ENCODE results near the gene PBXIP1.
"Not testable (repeated sequence)": the region's sequence is repeated elsewhere in the genome, so short reads cannot be mapped to it uniquely, and the experiment has no call there.

PBXIP1 gene

DNA sequence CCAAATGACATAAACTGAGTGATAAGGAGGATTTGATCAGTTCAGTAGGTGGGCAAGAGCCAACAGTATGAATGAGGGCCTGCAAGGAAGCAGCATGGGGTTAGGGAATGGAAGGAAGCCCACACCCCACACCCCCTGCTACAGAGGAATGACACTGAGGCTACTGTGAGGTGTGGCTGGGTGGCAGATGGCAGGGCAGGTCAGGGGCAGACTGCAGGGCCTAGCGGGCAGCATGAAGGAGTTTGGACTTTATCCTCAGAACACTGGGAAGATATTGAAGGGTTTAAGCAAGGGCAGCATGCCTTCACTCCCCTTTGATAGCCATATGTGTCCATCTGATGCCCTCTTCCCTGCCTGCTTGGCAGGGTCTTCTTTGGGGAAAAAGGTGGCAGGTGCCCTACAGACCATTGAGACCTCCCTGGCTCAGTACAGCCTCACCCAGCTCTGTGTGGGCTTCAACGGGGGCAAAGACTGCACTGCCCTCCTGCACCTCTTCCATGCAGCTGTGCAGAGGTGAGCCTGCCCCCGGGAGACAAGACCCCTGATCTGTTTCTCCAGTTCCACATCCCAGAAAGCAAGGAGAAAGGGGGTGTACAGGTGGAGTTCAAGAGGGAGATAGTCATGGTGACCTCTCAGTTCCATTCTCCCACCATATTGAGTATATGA, 33.4 kb upstream of the PBXIP1 start:
- H3K9ac ChIP-seq (ENCODE audit: low read length) = no peak overlapping the region
- no peak overlapping the region for H3K4me3 ChIP-seq (ENCODE audit: low read length)
- no peaks in the 10 kb centered on the region for H3K27me3 ChIP-seq (ENCODE audit: control insufficient read depth, insufficient read depth, low read length)
- no peaks in the 10 kb centered on the region for H3K9me3 ChIP-seq (ENCODE audit: control insufficient read depth, low read length)
- H3K4me1 ChIP-seq (ENCODE audit: control insufficient read depth, insufficient read depth, low read length) = peaks cover 10% of the 10 kb centered on the region
- no peaks in the 10 kb centered on the region for H3K36me3 ChIP-seq (ENCODE audit: control insufficient read depth, insufficient read depth, low read length)

DNA sequence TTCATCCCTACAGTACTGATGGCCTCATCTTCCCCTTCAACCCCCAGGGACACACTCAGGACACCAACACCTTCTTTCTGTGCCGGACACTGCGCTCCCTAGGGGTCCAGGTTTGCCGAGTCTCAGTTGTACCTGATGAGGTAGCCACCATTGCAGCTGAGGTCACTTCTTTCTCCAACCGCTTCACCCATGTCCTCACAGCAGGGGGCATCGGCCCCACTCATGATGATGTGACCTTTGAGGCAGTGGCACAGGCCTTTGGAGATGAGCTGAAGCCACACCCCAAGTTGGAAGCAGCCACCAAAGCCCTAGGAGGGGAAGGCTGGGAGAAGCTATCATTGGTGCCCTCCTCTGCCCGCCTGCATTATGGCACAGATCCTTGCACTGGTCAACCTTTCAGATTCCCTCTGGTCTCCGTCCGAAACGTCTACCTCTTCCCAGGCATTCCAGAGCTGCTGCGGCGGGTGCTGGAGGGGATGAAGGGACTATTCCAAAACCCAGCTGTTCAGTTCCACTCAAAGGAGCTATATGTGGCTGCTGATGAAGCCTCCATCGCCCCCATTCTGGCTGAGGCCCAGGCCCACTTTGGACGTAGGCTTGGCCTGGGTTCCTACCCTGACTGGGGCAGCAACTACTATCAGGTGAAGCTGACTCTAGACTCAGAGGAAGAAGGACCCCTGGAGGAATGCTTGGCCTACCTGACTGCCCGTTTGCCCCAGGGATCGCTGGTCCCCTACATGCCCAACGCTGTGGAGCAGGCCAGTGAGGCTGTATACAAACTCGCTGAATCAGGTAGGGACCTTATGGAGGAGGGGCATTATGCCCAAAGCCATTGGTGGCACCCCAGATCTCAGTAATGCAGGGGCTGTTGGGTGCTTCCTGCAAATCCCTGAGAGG, 32.4 kb upstream of the PBXIP1 start:
- H3K4me3 ChIP-seq (ENCODE audit: low read length) = no peak overlapping the region
- H3K4me1 ChIP-seq (ENCODE audit: control insufficient read depth, insufficient read depth, low read length) = peaks cover 8% of the 10 kb centered on the region
- H3K9me3 ChIP-seq (ENCODE audit: control insufficient read depth, low read length) = no peaks in the 10 kb centered on the region
- H3K36me3 ChIP-seq (ENCODE audit: control insufficient read depth, insufficient read depth, low read length) = no peaks in the 10 kb centered on the region
- H3K9ac ChIP-seq (ENCODE audit: low read length) = no peak overlapping the region
- H3K27me3 ChIP-seq (ENCODE audit: control insufficient read depth, insufficient read depth, low read length) = no peaks in the 10 kb centered on the region

DNA sequence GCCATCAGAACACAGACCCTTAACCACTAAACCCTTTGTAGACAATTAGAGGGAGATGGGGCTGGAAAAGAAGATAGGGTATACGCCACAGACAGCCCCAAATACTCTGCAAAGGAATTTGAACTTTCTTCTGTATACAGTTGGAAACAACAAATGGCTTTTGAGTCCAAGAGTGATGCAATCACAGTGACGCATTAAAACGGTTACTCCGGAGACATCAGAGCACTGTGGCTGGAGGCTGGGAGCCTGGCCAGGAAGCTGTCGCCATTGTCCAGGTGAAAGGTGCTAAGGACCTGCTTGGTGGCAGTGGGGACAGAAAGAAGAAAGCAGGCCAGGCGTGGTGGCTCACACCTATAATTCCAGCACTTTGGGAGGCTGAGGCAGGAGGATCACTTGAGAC, 31.4 kb upstream of the PBXIP1 start:
- H3K4me1 ChIP-seq (ENCODE audit: control insufficient read depth, insufficient read depth, low read length) = peaks cover 12% of the 10 kb centered on the region
- H3K27me3 ChIP-seq (ENCODE audit: control insufficient read depth, insufficient read depth, low read length) = no peaks in the 10 kb centered on the region
- no peaks in the 10 kb centered on the region for H3K9me3 ChIP-seq (ENCODE audit: control insufficient read depth, low read length)
- no peak overlapping the region for H3K9ac ChIP-seq (ENCODE audit: low read length)
- no peaks in the 10 kb centered on the region for H3K36me3 ChIP-seq (ENCODE audit: control insufficient read depth, insufficient read depth, low read length)
- no peak overlapping the region for H3K4me3 ChIP-seq (ENCODE audit: low read length)

DNA sequence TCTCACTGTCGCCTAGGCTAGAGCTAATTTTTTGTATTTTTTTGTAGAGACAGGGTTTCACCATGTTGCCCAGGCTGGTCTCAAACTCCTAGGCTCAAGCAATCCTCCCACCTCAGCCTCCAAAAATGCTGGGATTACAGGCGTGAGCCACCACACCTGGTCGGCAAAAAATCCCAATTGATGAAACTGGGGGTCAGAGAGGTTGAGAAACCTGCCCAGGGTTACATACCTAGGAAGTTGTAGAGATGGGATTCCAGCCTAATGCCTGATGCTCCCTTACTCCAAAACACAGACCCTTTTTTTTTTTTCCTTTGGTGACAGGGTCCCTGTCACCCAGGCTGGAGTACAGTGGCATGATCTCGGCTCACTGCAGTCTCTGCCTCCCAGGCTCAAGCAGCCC, 30.8 kb upstream of the PBXIP1 start:
- H3K9me3 ChIP-seq (ENCODE audit: control insufficient read depth, low read length); H3K27me3 ChIP-seq (ENCODE audit: control insufficient read depth, insufficient read depth, low read length); H3K36me3 ChIP-seq (ENCODE audit: control insufficient read depth, insufficient read depth, low read length); H3K4me3 ChIP-seq (ENCODE audit: low read length); H3K9ac ChIP-seq (ENCODE audit: low read length): not testable (repeated sequence)
- peaks cover 13% of the 10 kb centered on the region for H3K4me1 ChIP-seq (ENCODE audit: control insufficient read depth, insufficient read depth, low read length)

DNA sequence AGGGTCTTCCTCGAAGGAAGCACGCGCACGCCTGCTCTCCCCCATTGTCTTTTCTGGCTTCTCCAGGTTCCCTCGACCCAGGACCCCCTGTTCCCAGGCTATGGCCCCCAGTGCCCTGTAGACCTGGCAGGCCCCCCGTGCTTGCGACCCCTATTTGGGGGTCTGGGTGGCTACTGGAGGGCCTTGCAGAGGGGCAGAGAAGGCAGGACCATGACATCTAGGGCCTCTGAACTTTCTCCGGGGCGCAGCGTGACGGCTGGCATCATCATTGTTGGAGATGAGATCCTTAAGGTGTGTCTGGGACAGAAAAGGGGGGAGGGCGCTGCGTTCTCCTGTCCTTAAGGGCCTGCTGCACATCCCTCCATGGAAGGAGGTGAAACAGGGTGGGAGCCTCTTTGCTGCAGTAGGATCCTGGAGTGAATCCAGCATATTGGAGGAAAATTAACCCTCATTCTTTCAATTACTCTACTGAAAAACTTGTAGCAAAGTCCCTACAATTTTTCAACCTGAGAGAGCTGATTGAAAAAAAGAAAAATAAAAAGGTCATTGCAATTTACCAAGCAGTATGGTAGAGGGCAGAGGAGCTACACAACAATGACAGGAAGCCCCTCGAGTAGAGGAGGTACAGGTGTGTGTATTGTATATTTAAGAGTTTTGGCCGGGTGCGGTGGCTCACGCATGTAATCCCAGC, 28.0 kb upstream of the PBXIP1 start:
- H3K4me1 ChIP-seq (ENCODE audit: control insufficient read depth, insufficient read depth, low read length) = peaks cover 13% of the 10 kb centered on the region
- H3K9ac ChIP-seq (ENCODE audit: low read length) = peak overlapping the region; percentile 82
- peak overlapping the region; percentile 95 for H3K4me3 ChIP-seq (ENCODE audit: low read length)
- H3K9me3 ChIP-seq (ENCODE audit: control insufficient read depth, low read length) = no peaks in the 10 kb centered on the region
- no peaks in the 10 kb centered on the region for H3K36me3 ChIP-seq (ENCODE audit: control insufficient read depth, insufficient read depth, low read length)
- H3K27me3 ChIP-seq (ENCODE audit: control insufficient read depth, insufficient read depth, low read length) = no peaks in the 10 kb centered on the region

DNA sequence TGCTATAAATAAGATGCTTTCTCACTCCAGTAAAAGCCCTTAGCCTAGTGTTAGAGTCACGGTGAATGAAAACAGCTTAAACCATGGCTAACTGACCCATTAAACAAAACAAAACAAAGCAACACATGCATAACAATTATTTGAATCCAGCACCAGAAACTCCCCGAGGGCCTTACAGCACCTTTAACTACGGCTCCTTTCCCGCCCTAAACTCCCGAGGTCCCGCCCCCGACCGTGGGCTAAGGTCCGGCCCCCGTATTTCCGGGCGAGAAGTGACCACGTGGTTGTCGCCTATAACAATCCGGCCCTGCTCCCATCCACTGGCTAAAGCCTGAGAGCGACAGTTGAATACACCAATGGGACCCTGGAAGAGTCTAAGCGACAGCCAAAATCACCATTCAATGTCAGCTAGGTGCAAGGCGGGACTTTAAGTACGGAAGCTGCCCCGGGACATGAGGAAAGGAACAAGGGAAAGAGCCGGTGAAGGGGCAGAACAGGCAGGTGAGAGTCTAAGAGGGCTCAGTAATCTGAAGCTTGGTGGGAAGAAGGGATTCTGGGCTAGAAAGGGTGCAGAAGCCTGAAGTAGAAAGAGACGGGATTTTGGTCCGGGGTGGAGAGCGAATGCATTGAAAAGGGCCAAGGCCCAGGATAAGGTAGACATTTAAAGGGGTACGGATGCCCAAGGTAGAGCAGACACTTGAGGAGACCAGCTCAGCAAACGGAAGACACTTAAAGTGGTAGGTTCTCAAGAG, 27.2 kb upstream of the PBXIP1 start, which contains the start of gene FLAD1:
TSS of gene FLAD1 (plus strand) at position 448 of the 752 bp plus-strand sequence. CDS start 351 bp downstream, outside the sequence.
- no peaks in the 10 kb centered on the region for H3K9me3 ChIP-seq (ENCODE audit: control insufficient read depth, low read length)
- no peaks in the 10 kb centered on the region for H3K27me3 ChIP-seq (ENCODE audit: control insufficient read depth, insufficient read depth, low read length)
- H3K36me3 ChIP-seq (ENCODE audit: control insufficient read depth, insufficient read depth, low read length) = no peaks in the 10 kb centered on the region
- peaks cover 13% of the 10 kb centered on the region for H3K4me1 ChIP-seq (ENCODE audit: control insufficient read depth, insufficient read depth, low read length)
- H3K9ac ChIP-seq (ENCODE audit: low read length) = peak within 1 kb of the TSS; percentile 82
- peak within 1 kb of the TSS; percentile 95 for H3K4me3 ChIP-seq (ENCODE audit: low read length)

DNA sequence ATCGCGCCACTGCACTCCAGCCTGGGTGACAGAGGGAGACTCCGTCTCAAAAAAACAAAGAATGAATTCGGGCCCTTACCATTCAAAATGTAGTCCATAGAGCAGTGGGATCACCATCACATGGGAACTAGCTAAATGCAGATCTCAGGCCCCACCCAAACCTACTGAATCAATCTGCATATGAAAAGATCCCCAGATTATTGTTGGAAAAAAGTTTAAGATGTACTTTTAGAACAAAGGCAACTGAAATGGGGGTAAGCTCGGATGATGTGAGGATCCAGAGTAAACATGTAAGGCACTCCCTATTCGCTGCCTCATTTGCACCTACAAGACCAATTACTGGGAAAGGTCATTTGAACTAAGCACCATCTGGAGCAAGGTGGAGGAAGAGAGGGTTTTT, 26.4 kb upstream of the PBXIP1 start:
- Histone ChIP-seq H3K9ac (ENCODE audit: low read length) (peak overlapping the region; percentile 82), H3K4me3 (ENCODE audit: low read length) (no peak overlapping the region), H3K9me3 (ENCODE audit: control insufficient read depth, low read length) (no peaks in the 10 kb centered on the region), H3K4me1 (ENCODE audit: control insufficient read depth, insufficient read depth, low read length) (peaks cover 13% of the 10 kb centered on the region), H3K36me3 (ENCODE audit: control insufficient read depth, insufficient read depth, low read length) (no peaks in the 10 kb centered on the region), H3K27me3 (ENCODE audit: control insufficient read depth, insufficient read depth, low read length) (no peaks in the 10 kb centered on the region)

DNA sequence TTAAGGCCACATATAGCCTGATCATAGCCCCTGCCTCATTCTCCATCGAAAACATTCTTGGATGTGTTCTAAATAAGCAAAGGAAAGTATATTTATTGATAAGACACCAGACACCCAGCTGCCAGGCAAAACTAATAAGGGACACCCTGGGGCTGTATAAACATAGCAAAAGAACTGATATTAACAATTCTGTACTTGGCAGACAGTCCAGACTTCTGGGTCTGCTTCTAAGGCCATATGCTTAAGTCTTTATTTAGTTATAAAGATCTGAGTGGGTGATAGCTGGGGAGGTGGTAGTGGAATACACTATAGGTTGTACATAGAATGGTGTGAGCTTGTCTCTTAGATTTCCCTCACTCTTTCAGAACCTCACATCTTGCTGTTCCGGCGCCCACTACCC, 22.5 kb upstream of the PBXIP1 start:
- no peaks in the 10 kb centered on the region for H3K9me3 ChIP-seq (ENCODE audit: control insufficient read depth, low read length)
- no peaks in the 10 kb centered on the region for H3K27me3 ChIP-seq (ENCODE audit: control insufficient read depth, insufficient read depth, low read length)
- no peak overlapping the region for H3K4me3 ChIP-seq (ENCODE audit: low read length)
- peaks cover 12% of the 10 kb centered on the region for H3K4me1 ChIP-seq (ENCODE audit: control insufficient read depth, insufficient read depth, low read length)
- H3K9ac ChIP-seq (ENCODE audit: low read length) = no peak overlapping the region
- H3K36me3 ChIP-seq (ENCODE audit: control insufficient read depth, insufficient read depth, low read length) = no peaks in the 10 kb centered on the region

DNA sequence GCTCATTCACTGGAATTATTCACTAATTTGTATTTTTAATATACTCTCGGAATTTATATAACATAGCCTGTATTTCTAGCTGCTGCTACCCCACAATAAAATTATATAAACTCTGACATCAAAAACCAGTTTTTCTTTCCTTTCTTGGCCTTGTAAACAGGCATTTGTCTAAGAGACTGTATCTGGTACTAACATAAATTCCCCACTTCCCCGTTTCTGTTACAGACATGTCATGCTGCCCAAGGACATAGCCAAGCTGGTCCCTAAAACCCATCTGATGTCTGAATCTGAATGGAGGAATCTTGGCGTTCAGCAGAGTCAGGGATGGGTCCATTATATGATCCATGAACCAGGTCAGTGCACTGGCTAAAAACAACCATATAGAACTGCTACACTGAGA, 21.9 kb upstream of the PBXIP1 start:
- not testable (repeated sequence) for H3K9ac ChIP-seq (ENCODE audit: low read length); H3K4me3 ChIP-seq (ENCODE audit: low read length)

DNA sequence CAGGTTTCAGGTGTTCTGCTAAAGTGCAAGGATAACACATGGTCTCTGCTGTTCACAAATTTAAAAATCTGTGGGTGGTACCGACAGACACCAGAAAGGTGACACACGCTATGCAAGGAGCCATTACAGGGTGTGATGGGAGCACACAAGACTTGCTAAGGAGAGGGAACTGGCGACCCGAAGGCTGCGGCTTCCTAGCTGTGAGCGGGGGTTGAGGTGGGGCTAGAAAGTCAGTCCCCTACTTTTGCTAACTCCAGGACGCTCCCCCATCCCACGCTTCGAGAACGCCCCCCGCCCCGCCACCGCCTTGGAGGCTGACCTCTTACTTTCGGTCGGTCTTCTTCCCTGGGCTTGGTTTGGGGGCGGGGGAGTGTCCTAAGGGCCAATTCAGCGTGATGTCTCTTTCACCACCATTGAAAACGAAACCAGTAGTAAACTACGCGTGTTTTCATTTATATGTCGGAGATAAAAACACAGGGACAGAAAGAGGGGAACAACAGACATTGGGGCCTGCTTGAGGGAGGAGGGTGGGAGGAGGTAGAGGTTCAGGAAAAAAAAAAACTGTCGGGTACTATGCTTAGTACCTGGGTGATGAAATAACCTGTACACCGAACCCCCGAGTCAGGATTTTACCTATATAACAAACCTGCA, 19.6 kb upstream of the PBXIP1 start:
- Histone ChIP-seq H3K27me3 (ENCODE audit: control insufficient read depth, insufficient read depth, low read length) (no peaks in the 10 kb centered on the region), H3K4me3 (ENCODE audit: low read length) (peak overlapping the region; percentile 70), H3K9ac (ENCODE audit: low read length) (peak overlapping the region; percentile 88), H3K36me3 (ENCODE audit: control insufficient read depth, insufficient read depth, low read length) (no peaks in the 10 kb centered on the region), H3K9me3 (ENCODE audit: control insufficient read depth, low read length) (no peaks in the 10 kb centered on the region), H3K4me1 (ENCODE audit: control insufficient read depth, insufficient read depth, low read length) (peaks cover 34% of the 10 kb centered on the region)

More for the DNA sequence above, 21.9 kb upstream of the PBXIP1 start:
- peaks cover 17% of the 10 kb centered on the region for H3K4me1 ChIP-seq (ENCODE audit: control insufficient read depth, insufficient read depth, low read length)
- not testable (repeated sequence) for H3K9me3 ChIP-seq (ENCODE audit: control insufficient read depth, low read length); H3K27me3 ChIP-seq (ENCODE audit: control insufficient read depth, insufficient read depth, low read length); H3K36me3 ChIP-seq (ENCODE audit: control insufficient read depth, insufficient read depth, low read length)

DNA sequence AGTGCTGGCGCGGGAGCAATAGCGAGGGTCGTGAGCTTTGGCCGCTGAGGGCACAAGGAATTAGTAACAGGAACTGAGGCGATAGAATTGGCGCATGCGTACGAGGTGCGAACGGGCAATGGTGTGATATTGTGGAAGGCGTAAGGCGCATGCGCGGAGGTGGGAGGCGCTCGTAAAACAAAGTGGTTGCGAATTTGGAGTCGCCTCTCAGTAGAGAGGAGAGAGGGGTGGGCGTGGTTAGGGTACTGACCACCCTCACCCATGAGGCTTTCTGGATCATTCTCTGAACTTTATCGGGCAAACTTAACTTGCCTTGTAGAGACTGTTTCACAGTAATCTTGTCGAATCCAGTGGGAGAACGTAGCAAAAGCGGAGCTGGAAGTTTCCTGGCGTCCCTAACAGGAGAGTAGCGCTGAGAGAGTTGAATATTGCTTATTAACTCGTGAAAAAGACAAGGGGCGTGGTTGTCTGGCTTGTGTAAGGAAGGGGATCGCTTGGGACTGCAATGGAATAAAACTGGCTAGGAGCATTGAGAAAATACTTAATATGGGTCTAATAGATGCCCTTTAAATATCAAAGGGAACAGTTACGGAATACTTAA, 19.0 kb upstream of the PBXIP1 start:
- Histone ChIP-seq H3K4me1 (ENCODE audit: control insufficient read depth, insufficient read depth, low read length) (peaks cover 40% of the 10 kb centered on the region), H3K9ac (ENCODE audit: low read length) (peak overlapping the region; percentile 88), H3K36me3 (ENCODE audit: control insufficient read depth, insufficient read depth, low read length) (no peaks in the 10 kb centered on the region), H3K4me3 (ENCODE audit: low read length) (peak overlapping the region; percentile 70), H3K27me3 (ENCODE audit: control insufficient read depth, insufficient read depth, low read length) (no peaks in the 10 kb centered on the region), H3K9me3 (ENCODE audit: control insufficient read depth, low read length) (no peaks in the 10 kb centered on the region)

All from mucosa of stomach (tissue), 1 donor.